ENCODE results near the gene ZNF483. TPM values are rescaled to one million over a fixed set of nuclear protein-coding genes. Genes with fewer than 3 reads are reported as not detected.
"Not testable (repeated sequence)": the region's sequence is repeated elsewhere in the genome, so short reads cannot be mapped to it uniquely, and the experiment has no call there.

The ZNF483 gene
- total RNA-seq: 1.6 and 1.8 TPM in 2 replicates

GRCh38 chr9:111525056-111525977 lies at the start of gene ZNF483:
Gene ZNF483, plus strand, starts transcription at chr9:111525179. Its CDS starts 2,217 bp downstream, at chr9:111527396.
- DNase-seq (ENCODE audit: low read depth in 2 of 2): peak; percentile 52 to 71

DNA sequence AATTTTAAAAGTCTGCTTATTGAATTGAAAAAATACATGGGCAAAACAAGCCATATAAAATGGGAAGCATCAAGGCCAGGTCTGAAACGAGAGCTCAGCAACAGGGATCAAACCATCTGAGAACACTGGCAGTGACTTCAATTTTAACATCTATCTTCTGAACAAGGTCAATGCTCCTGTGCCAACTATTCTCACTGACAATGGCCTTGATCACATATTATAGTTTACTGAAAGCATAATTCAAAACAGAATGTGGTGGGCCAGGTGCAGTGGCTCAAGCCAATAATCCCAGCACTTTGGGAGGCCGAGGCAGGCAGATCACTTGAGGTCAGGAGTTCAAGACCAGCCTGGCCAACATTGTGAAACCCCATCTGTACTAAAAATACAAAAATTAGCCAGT lies 49.8 kb upstream of the ZNF483 start:
- DNase-seq (ENCODE audit: low read depth in 2 of 2): no peak

- no peak for DNase-seq (ENCODE audit: low read depth in 2 of 2)
Measured at GRCh38 chr9:111477677-111478076, 47.3 kb upstream of the ZNF483 start.

DNA sequence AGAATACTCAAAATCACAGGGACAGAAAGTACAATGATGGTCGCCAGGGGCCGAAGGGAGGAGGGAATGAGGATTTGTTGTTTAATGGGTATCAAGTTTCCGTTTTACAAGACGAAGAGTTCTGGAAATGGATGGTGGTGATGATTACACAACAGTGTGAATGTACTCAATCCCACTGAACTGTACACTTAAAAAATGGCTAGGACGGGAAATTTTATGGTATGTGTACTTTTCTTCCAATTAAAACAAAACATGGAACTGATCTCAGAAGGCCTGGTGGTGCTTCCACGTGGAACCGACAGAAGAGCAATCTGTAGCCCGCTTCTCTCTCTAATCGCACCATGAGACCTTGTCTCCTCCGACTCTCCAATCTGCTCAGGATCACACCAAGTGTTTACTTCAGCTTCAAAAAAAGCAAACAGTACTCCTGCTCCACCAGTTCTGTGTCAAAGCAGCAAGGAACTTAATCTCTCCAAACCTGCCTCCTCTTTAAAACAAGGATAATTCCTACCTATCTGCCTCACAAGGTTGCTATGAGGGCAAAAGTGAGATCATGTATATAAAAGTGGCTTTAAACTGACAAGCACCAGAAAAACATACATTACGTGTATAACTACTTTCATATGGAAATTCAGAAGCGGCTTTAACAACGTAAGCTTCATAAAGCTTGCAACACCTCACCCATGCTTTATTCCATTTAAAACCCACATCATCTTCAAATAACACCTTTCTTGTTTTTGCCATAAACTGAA lies 42.9 kb upstream of the ZNF483 start:
- DNase-seq (ENCODE audit: low read depth in 2 of 2): peak; percentile 3 to 28

GRCh38 chr9:111482694-111483438 lies 42.1 kb upstream of the ZNF483 start:
- peak; percentile 34 to 77 for DNase-seq (ENCODE audit: low read depth in 2 of 2)

DNA sequence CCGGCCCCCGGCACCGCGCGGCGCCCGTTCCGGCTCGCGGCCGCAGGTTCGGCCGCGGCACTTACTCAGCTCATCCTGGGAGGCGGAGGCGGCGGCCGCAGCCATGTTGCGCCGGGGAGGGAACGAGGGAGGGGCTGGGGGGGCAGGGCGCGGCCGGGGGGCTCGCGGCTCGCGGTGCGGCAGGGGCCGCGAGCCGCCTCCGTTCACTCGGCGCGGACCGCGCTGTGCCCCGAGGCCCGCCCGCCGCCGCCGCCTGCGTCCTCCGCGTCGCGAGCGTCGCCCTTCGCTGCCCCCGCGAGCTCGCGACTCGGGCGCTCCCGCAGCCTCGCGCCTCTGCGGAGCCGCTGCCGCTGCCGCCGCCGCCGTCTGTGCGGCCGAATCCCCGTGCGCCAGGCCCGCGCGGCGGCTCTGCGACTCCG lies 41.5 kb upstream of the ZNF483 start:
- no peak for DNase-seq (ENCODE audit: low read depth in 2 of 2)

- peak; percentile 25 to 89 for DNase-seq (ENCODE audit: low read depth in 2 of 2)
Measured at GRCh38 chr9:111483858-111484571, 41.0 kb upstream of the ZNF483 start, which contains the start of gene ECPAS. Gene ECPAS, minus strand, starts transcription at chr9:111484383. Its CDS starts 11,465 bp downstream, at chr9:111472918.

GRCh38 chr9:111484572-111484894 lies 40.4 kb upstream of the ZNF483 start:
- DNase-seq (ENCODE audit: low read depth in 2 of 2): peak in 1 of 2 donors; percentile 2

- not testable (repeated sequence) for DNase-seq (ENCODE audit: low read depth in 2 of 2)
Measured at GRCh38 chr9:111497196-111497595, 27.8 kb upstream of the ZNF483 start.

DNA sequence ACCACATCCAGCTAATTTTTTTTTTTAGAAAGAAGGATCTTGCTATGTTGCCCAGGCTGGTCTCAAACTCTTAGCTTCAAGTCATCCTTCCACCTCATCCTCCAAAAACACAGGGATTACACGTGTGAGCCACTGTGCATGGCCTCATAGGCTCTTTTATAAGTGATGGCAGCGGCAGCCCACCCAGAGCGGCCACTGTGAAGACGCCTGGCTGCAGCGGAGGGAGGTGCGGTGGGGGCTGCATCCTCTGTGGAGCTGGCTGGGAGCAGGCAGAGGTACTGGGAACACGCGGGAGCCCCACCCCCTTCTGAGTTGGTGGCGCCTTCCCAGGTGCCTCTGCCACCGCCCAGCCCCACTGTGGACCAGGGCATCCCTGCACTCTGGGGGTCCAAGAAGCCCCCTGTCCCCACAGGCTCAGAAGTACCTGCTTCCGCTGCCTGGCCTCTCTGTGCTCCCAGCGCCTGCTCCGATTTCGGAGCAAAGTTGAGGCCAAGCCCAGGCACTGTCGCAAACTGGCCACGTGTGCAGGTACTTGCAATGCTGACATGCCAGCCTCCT lies 23.9 kb upstream of the ZNF483 start:
- DNase-seq (ENCODE audit: low read depth in 2 of 2): no peak

GRCh38 chr9:111501648-111502047 lies 23.3 kb upstream of the ZNF483 start:
- DNase-seq (ENCODE audit: low read depth in 2 of 2): no peak

DNA sequence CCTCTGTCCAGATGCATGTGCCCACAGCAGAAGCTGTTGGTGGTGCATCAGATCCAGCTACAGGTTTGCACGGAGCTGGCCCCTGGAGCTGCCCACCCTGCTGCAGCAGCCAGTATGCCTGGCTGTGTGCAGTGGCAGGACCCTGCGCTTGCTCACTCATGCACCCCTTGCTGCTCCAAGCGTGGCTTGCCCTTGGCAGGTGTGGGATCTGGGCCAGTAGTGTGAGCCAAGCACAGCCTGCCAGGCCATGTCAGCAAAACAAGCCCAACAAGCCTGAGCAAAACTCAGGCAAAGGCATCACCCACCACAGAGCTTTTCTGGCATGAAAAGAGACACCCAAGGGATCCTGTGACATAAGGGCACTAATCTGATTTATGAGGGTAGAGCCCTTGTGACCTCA lies 22.5 kb upstream of the ZNF483 start:
- DNase-seq (ENCODE audit: low read depth in 2 of 2): no peak

- not testable (repeated sequence) for DNase-seq (ENCODE audit: low read depth in 2 of 2)
Measured at GRCh38 chr9:111511581-111511980, 13.4 kb upstream of the ZNF483 start.

- DNase-seq (ENCODE audit: low read depth in 2 of 2): no peak
Measured at GRCh38 chr9:111514967-111515366, 10.0 kb upstream of the ZNF483 start.

DNA sequence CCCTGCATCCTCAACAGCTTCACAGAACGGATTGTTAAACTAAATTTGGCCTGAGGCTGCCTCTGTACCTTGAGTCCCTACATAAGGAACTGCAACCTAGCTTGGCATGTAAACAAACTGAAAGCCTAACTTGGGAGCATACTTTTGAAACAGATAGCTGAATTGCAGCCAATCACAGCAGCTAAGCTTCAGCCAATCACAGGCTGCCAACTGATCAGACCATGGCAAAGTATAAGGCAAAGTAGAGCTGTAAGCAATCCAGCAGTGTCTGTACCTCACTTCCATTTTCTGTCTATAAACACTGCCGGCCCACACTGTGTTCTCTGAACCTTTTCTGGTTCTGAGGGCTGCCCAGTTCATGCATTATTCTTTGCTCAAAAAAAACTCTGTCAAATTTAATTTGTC lies 8.9 kb upstream of the ZNF483 start:
- peak in 1 of 2 donors; percentile 5 for DNase-seq (ENCODE audit: low read depth in 2 of 2)

DNA sequence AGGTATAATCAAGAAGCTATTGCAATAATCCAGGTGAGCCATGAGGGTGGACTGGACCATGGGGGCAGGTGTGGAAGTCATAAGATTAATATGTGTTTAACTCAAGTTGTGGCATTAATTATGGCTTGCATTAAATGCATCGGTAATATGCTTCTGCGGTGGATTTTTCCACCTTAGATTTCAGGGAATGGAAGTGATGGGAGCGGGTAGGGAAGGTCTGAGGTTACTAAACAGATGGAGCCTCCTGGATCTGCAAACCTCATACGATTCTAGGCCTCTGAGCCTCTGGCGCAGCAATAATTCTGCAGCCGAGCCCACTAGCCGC lies 286 bp upstream of the ZNF483 start:
- DNase-seq (ENCODE audit: low read depth in 2 of 2): no peak

DNA sequence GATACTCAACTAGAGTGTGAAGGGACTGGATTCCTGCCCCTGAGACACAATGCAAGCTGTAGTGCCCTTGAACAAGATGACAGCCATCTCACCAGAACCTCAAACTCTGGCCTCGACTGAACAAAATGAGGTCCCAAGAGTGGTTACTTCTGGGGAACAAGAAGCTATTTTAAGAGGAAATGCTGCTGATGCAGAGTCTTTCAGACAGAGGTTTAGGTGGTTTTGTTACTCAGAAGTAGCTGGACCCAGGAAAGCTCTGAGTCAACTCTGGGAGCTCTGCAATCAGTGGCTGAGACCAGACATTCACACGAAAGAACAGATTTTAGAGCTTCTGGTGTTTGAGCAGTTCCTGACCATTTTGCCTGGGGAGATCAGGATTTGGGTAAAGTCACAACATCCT lies 2.4 kb downstream of the ZNF483 start:
- no peak for DNase-seq (ENCODE audit: low read depth in 2 of 2)

DNA sequence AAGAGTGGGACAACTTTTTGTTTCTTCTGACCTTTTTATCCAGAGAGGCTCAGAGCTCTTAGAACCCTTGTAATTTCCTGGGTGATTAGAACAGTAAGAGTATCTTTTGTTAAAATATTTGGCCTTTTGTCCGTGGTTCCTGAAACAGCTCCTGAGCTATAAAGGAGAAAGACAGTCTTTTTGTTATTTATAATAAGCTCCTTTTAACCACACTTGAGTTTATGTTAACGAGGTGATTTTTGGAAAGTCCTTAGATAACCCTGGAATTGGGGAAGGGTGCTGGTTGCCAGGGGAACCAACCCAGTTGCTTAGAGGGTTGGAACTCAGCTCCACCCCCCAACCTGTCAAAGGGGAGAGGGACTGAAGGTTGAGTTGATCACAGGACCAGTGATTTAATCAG lies 4.8 kb downstream of the ZNF483 start:
- no peak for DNase-seq (ENCODE audit: low read depth in 2 of 2)

- DNase-seq (ENCODE audit: low read depth in 2 of 2): no peak
Measured at GRCh38 chr9:111531716-111532115, 6.7 kb downstream of the ZNF483 start.

- DNase-seq (ENCODE audit: low read depth in 2 of 2): no peak
Measured at GRCh38 chr9:111533099-111533790, 8.3 kb downstream of the ZNF483 start.

Data from dermis microvascular lymphatic vessel endothelial cell (primary cell).